NOMO-1 (cell line): ENCODE data around the gene SOWAHD.
"Not testable (repeated sequence)": the region's sequence is repeated elsewhere in the genome, so short reads cannot be mapped to it uniquely, and the experiment has no call there.

Experiments
- DNase-seq, 2 experiments: peaks; one replicate each; lab custom pipeline; 2025; ENCODE audit not compliant: unreplicated experiment in 2 of 2; lab: John Stamatoyannopoulos, UW

SOWAHD gene

DNA sequence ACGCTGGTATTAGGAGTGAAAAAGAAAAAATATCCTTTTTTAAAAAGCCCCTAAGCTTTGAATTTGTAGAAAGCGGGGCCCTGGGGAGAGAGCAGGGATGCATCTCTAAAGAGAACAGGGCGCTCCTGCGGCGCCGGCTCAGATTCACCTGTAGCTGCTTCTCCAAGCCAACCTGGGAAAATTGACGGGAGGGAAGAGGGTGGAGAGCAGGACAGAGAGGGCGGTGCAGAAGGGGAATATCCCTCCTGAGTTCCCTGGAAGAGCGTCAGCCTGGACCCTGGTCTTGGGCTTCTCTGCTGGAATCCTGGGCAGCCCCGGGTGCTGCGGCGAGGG is 776 bp upstream of the SOWAHD start:
- no peak for DNase-seq

DNA sequence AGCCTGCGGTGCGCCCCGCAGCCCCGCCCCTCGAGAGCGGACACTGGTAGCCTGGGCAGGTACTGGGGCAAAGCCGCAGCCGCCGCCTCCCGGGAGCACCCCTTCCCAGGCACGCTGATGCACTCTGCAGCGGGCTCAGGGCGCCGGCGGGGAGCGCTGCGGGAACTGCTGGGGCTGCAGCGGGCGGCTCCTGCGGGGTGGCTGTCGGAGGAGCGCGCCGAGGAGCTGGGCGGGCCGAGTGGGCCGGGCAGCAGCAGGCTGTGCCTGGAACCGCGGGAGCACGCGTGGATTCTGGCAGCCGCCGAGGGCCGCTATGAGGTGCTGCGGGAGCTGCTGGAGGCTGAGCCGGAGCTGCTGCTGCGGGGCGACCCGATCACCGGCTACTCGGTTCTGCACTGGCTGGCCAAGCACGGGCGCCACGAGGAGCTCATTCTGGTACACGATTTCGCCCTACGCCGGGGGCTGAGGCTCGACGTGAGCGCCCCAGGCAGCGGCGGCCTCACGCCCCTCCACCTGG is 401 bp downstream of the SOWAHD start:
- DNase-seq: no peak

DNA sequence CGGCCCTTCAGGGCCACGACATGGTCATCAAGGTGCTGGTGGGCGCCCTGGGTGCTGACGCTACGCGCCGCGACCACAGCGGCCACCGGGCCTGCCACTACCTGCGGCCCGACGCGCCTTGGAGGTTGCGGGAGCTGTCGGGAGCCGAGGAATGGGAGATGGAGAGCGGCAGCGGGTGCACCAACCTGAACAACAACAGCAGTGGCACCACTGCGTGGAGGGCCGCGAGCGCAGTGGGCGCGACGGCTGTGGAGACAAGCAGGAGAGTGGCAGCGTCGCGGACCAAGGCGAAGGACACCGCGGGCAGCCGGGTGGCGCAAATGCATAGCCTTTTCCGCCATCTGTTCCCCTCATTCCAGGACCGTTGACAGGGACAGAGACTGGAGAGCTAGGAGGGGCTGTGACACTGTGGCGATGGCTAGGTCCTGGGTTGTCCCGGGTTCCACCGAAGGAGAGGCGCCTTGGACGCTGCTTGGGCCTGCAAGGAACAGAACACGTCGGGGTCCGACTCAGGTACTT is 919 bp downstream of the SOWAHD start:
- DNase-seq: no peak

DNA sequence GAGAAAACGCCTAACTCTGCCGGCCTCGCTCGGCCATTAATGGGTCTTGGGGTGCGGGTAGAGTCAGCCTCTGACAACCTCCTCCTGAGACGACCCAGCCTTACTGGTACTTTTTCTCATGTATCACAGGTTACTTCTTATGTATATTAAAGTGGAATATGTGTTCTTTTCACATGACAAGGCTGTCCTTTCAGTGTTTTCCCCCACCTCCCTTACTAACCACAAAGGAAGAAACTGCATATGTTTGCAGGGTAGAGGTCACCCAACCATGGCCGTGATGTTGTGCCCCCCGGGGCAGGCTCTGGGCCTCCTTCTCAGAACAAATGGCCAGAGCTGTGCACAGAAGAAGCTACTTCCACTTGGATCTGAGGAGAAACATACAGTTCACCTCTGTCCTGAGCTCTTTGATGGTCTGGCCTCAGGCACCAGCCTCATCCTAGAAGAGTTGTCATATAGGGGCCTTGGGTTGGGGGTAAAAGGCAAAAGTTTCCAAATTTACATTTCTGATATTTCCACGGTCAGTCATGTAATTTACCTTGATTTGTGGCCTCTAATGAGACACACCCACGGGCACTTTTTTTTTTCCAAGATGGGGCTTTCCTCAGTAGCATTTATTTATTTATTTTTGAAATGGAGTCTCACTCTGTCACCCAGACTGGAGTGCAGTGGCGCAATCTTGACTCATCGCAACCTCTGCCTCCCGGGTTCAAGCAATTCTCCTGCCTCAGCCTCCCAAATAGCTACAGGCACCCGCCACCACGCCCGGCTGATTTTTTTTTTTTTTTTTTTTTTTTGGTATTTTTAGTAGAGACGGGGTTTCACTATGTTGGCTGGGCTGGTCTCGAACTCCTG is 1.9 kb downstream of the SOWAHD start:
- DNase-seq: no peak

DNA sequence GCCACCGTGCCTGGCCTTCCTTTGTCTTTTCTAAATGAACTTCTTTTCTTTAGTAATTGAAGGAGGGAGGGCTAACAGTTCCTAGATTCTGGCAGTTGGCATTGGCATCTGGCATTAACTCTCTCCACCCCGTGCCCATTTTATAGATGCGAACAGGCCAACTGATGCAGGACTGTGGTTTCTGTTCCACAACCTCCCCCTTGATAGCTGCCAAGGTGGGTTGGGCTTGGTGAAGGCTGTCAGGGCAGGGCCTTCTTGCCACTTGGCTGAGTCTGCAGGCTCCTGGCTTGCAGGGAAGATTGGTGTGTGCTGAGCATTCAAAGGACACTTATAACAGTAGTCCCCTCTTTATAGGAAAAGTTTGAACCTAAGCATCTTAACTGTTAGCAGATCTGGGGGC is 4.3 kb downstream of the SOWAHD start:
- no peak for DNase-seq

DNA sequence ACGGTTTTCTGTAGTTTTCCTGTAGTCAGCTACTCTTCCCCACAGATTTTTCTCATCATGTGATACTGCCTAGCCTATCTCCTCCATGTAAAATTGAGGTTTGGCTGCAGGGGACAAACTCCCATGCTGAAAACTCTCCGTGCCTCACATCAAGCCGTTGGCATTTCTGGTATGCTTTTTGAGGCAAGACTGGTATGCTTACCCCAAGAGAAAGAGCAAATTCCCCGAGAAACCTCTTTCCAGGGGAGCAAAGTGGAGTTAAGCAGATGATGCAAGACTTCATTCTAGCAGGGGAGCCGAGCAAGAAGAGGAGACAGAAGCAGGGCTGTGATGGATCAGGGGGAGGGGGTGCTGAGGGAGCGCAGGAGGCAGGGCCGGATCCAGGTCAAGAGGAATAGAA is 4.8 kb downstream of the SOWAHD start:
- DNase-seq: no peak

DNA sequence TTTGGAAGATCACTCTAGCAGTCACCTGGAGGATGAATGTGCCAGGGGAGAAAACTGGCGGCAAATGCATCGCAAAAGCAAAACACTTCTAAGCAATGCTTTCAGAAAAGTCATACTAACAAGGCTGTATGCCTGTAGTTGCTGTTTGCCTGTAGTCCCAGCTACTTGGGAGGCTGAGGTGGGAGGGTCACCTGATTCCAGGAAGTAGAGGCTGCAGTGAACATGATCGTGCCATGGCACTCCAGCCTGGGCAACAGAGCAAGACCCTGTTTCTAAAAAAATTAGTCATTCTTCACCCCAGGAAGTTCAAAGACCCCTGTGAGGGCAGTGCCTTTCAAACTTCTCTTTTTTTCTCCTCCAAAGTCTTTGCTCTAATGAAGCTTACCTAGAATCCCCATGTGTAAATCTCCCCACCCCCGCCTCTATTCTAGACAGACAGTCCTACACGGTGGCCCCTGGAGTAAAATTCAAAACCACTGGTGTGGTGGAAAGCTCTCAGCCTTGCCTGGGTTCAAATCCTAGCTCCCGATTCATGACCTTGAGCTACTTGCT is 5.5 kb downstream of the SOWAHD start:
- DNase-seq: no peak

DNA sequence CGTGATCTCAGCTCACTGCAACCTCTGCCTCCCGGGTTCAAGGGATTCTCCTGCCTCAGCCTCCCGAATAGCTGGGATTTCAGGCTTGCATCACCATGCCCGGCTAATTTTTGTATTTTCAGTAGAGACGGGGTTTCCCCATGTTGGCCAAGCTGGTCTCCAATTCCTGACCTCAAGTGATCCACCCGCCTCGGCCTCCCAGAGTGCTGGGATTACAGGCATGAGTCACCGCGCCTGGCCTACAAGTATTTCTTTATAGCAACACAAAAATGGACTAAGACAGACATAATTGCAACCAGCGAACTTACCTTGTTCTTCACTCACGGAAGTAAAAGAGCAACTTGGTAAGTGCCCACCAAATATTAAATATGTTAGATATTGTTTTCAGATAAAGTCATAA is 10.0 kb downstream of the SOWAHD start:
- not testable (repeated sequence) for DNase-seq

DNA sequence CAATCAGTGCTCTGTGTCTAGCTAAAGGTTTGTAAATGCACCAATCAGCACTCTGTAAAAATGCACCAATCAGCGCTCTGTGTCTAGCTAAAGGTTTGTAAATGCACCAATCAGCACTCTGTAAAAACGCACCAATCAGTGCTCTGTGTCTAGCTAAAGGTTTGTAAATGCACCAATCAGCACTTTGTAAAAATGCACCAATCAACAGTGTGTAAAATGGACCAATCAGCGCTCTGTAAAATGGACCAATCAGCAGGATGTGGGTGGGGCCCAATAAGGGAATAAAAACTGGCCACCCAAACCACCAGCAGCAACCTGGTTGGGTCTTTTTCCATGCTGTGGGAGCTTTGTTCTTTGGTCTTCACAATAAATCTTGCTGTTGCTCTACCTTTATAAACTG is 11.0 kb downstream of the SOWAHD start:
- not testable (repeated sequence) for DNase-seq

DNA sequence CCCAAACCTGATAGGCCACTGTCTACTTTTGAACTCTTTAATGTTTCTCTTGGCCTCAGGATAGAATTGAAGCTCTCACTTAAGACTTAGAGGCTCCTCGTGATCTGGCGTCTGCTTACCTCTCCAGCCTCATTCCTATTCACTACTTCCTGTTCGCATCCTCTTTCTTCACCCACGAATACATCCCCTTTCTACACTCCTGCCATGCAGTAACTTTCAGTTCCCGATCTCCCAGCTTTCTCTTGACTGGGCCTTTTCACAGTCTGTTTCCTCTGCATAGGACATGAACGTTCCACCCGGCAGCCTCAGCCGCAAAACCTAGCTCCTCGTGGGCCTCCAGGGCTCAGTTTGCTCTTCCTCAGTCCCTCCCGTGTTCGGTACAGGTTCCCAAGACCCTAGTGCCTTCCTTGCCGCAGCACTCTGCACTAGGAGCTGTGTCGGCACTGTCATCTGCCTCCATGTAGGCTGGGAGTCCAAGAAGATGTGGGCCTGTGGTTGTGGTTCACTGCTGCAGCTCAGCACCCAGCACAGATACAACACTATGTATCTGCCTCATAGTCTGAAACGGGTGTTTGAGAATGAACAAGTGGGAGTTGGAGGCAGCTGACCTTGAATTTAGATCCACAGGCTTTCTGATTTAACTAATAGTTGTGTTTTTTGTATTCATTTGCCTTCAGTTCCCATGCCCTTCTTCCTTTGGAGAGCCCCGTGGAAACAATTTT is 17.3 kb downstream of the SOWAHD start:
- DNase-seq: peak; percentile 74 to 91

DNA sequence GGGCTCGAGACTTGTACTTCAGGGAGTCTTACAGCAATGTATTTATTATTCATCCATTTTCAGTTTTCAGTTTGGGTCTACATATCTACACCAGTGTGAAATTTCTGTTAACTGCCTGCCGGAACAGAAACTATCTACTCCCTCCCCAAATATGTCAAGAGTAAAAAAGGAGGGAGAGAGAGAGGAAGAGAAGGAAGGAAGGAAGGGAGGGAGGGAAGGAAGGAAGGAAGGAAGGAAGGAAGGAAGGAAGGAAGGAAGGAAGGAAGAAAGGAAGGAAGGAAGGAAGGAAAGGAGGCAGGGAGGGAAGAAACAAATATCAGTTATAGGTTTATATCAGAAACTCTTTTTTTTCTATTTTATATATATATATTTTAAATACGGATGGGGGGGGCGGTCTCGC is 20.4 kb downstream of the SOWAHD start:
- no peak for DNase-seq

DNA sequence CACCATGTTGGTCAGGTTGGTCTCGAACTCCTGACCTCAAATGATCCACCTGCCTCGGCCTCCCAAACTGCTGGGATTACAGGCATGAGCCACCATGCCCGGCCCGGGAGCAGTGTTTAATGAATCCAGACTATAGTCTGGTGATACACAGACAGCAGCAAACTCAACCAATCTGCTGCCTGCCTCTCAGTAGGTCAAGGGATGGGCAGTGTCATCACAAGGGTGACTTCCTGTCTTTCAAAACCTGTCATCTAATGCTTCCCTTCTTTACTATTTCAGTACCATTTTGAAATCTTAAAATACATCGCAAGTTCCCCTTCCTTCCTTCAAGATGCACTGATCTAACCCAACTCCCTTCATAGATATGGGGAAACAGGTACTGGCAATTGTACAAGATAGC is 24.6 kb downstream of the SOWAHD start:
- peak; percentile 54 to 96 for DNase-seq

DNA sequence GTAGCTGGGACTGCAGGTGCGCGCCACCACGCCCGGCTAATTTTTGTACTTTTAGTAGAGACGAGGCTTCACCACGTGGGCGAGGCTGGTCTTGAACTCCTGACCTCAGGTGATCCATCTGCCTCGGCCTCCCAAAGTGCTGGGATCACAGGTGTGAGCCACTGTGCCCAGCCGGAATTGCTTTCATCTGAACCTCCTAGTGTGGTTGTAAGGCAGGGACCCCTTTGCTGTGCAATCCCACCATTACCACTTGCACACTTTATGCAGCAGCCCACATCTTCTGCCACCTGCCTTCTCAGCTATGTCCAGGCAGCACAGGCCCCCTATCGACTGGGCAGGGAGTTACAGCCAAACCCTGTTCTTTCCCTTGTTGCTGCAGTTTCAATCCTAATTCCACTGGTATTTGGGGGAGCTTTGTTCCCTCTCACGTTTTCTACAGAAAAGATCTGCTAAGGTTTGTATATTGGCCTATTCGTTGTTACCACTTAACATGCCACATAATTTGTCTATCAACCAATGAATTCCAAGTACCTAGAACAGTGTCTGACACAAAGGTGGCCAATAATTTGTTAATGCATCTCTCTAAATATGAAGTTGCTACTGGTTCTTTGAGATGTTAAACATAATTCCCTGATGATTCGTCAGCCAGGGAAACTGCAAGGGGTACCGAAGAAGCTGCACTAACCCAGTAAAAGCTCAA is 26.5 kb downstream of the SOWAHD start:
- DNase-seq: peak; percentile 25

DNA sequence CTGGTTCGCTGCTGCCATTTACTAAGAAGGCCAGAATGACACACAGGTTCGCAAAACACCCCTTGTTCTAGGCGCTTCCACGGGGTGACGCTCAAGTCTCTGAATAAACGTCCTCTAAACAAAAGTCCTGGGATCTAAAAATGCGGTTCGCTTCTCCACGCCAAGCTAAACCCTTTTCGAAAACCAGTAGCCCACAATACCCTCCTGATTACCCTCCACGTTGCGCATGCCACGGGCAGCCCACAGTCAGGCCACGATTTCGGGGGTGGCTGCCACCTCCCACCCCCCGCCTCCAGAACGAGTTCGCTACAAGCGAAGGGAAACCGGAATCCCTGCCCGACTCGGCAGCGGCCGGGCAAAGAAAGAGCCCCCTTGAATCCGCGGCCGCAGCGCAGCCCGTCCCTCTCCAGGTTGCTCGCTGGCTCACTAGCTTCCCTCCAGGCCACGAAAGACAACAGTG is 32.6 kb downstream of the SOWAHD start:
- peak in 1 of 2 experiments; percentile 25 for DNase-seq

DNA sequence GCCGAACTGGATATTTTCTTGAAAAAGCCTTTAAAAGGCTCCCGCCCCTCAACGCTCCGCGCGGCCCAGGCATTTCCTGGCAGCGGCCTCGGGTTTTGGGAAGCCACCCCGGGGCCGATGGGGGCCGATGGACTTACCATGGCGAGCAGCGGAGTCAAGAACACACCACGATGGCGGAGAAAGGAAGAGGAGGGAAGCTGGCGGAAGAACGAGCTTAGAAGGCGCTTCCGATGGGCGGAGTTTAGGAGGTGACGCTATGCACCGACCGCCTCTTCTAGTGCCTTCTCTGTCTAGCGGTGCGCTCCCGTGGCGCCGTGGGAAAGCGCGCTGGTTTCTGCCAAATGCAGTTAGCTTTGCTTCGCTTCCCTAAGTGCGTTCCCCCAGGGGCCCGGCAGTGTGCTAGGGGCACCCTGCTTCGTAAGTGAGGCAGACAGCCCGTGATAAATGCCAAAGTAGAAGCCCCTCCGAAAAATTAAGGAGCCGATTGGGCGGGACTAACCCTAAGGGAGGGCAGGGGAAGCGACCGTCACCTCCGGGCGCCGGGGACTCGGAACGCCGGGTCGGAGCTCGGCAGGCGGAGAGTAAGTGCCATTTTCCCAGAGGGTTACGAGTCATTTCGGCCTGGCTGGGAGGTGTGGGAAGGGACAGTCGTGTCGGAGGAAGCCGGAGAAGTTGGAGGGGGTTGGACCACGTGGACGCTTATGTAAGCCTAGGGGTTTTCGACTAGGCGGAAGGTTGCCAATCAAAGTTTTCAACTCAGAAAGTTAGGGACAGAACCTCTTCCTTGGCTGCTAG is 33.2 kb downstream of the SOWAHD start, which contains the start of gene RPL39:
RPL39 (minus strand) TSS at position 194 of the 795 bp plus-strand sequence; CDS start at position 140, 54 bp downstream.
- DNase-seq: peak; percentile 57 to 79

DNA sequence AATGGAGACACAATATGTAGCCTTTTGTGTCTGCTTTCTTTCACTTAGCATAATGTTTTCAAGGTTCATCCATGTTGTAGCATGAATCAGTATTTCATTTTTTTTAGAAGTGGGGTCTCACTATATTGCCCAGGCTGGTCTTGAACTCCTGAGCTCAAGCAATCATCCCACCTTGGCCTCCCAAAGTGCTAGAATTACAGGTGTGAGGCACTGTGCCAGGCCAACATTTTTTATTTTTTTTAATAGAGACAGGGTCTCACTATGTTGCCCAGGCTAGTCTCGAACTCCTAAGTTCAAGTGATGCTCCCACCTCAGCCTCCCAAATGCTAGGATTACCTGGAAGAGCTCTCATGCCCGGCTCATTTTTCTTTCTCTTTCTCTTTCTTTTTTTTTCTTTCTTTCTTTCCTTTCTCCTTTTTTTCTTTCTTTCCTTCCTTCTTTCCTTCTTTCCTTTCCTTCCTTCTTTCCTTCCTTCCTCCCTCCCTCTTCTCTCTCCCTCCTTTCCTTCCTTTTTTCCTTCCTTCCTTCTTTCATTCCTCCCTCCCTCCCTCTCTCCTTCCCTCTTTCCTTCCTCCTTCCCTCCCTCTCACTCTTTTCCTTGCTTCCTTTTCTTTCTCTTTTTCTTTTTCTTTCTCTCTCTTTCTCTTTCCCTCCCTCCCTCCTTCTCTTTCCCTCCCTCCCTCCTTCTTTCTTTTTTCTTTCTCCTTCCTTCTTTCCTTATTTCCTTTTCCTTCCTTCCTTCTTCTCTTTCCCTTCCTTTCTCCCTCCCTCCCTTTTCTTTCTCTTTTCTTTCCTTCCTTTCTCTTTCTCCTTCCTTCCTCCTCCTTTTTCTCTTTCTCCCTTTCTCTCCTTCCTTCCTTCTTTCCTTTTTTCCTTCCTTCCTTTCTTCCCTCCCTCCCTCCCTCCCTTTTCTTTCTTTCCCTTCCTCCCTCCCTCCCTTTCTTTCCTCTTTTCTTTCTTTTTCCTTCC is 43.1 kb downstream of the SOWAHD start:
- no peak for DNase-seq

DNA sequence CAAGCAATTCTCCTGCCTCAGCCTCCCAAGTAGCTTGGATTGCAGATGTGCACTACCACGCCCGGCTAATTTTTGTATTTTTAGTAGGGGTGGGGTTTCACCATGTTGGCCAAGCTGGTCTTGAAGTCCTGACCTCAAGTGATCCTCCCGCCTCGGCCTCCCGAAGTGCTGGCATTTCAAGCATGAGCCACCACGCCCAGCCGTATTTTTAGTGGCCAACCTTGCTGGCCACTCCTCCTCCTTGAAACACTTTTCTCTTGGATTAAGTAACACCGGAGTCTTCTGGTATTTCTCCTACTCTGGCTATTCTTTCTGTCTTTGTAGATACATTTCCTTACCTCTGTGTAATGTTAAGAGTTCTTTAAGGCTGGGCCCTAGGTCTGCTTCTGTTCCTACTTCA is 44.2 kb downstream of the SOWAHD start:
- DNase-seq: no peak

DNA sequence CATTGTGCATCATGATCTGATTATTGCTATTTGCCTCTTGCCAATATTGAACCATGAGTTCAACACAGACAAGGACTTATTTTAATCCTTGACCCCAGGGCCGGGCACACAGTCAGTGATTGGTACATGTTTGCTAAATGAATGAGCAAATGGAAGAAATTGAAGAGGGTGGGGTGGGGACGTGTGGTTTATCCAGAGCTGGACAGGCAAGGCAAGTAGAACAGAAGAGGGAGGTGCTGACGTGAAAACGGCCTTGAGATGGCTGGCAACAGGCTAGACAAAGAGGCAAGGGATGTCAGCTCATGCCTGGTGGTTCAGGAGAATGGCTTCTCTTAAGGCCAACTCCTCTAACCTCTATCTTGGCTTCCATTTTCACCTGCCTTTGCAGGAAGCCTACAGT is 50.1 kb downstream of the SOWAHD start:
- not testable (repeated sequence) for DNase-seq

DNA sequence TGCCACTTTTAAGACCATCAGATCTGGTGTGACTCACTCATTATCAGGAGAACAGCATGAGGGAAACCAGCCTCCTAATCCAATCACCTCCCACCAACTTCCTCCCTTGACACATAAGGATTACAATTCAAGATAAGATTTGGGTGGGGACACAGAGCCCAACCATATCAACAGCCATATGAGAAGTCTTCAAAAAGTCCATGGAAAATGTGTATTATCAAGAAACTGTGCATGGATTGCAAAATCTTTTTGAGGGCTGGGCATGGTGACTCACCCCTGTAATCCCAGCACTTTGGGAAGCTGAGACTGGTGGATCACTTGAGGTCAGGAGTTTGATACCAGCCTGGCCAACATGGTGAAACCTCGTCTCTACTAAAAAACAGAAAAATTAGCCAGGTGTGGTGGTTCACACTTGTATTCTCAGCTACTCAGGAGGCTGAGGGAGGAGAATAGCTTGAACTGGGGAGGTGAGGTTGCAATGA is 50.8 kb downstream of the SOWAHD start:
- no peak for DNase-seq
